IPS-18c (cell line): ENCODE results near the gene ANKRD44.

Source experiments
- H3K4me3 ChIP-seq: 2 replicates; pipeline ENCODE4 v1.7.0; 2013; ENCODE audit warnings: low read depth, mild to moderate bottlenecking, low read length, moderate library complexity; ENCODE audit not compliant: insufficient read depth
- H3K9me3 ChIP-seq: one replicate; pipeline ENCODE4 v1.6.1; 2013; ENCODE audit warnings: mild to moderate bottlenecking, low read length, moderate library complexity; ENCODE audit not compliant: control insufficient read depth, insufficient read depth

Gene ANKRD44

GRCh38 chr2:196977507-196977906 lies 333.1 kb downstream of the ANKRD44 start:
- Histone ChIP-seq H3K9me3 (peaks cover 2% of the 10 kb centered on the region), H3K4me3 (no peak overlapping the region)

GRCh38 chr2:196974970-196975369 lies 335.6 kb downstream of the ANKRD44 start:
- peaks cover 2% of the 10 kb centered on the region for H3K9me3 ChIP-seq
- H3K4me3 ChIP-seq = no peak overlapping the region

GRCh38 chr2:196971574-196972279 lies 338.9 kb downstream of the ANKRD44 start:
- H3K9me3 ChIP-seq = peaks cover 2% of the 10 kb centered on the region
- H3K4me3 ChIP-seq = no peak overlapping the region; the same call in 1 of the 2 replicates

GRCh38 chr2:196970099-196970498 lies 340.5 kb downstream of the ANKRD44 start:
- no peaks in the 10 kb centered on the region for H3K9me3 ChIP-seq
- H3K4me3 ChIP-seq = no peak overlapping the region

- H3K4me3 ChIP-seq = no peak overlapping the region
- H3K9me3 ChIP-seq = no peaks in the 10 kb centered on the region
Measured at GRCh38 chr2:196968516-196968915, 342.1 kb downstream of the ANKRD44 start.

- no peaks in the 10 kb centered on the region for H3K9me3 ChIP-seq
Measured at GRCh38 chr2:196967775-196968174, 342.8 kb downstream of the ANKRD44 start.

GRCh38 chr2:196967116-196967515 lies 343.5 kb downstream of the ANKRD44 start:
- H3K9me3 ChIP-seq = no peaks in the 10 kb centered on the region
- H3K4me3 ChIP-seq = no peak overlapping the region

More at GRCh38 chr2:196967775-196968174, 342.8 kb downstream of the ANKRD44 start:
- no peak overlapping the region for H3K4me3 ChIP-seq

- Histone ChIP-seq H3K4me3 (no peak overlapping the region), H3K9me3 (no peaks in the 10 kb centered on the region)
Measured at GRCh38 chr2:196966061-196966460, 344.5 kb downstream of the ANKRD44 start.

- Histone ChIP-seq H3K9me3 (no peaks in the 10 kb centered on the region), H3K4me3 (no peak overlapping the region)
Measured at GRCh38 chr2:196965651-196966050, 344.9 kb downstream of the ANKRD44 start.

- Histone ChIP-seq H3K9me3 (no peaks in the 10 kb centered on the region), H3K4me3 (no peak overlapping the region)
Measured at GRCh38 chr2:196963961-196964360, 346.6 kb downstream of the ANKRD44 start.

GRCh38 chr2:196963043-196963442 lies 347.5 kb downstream of the ANKRD44 start:
- H3K4me3 ChIP-seq = no peak overlapping the region

GRCh38 chr2:196962325-196962724 lies 348.3 kb downstream of the ANKRD44 start:
- H3K9me3 ChIP-seq = no peaks in the 10 kb centered on the region
- no peak overlapping the region for H3K4me3 ChIP-seq

More at GRCh38 chr2:196963043-196963442, 347.5 kb downstream of the ANKRD44 start:
- no peaks in the 10 kb centered on the region for H3K9me3 ChIP-seq

- Histone ChIP-seq H3K4me3 (no peak overlapping the region), H3K9me3 (no peaks in the 10 kb centered on the region)
Measured at GRCh38 chr2:196961889-196962288, 348.7 kb downstream of the ANKRD44 start.

- Histone ChIP-seq H3K9me3 (no peaks in the 10 kb centered on the region), H3K4me3 (no peak overlapping the region)
Measured at GRCh38 chr2:196959734-196960338, 350.7 kb downstream of the ANKRD44 start.

- Histone ChIP-seq H3K4me3 (no peak overlapping the region), H3K9me3 (no peaks in the 10 kb centered on the region)
Measured at GRCh38 chr2:196959281-196959680, 351.3 kb downstream of the ANKRD44 start.

GRCh38 chr2:196957881-196958525 lies 352.6 kb downstream of the ANKRD44 start:
- no peak overlapping the region for H3K4me3 ChIP-seq
- no peaks in the 10 kb centered on the region for H3K9me3 ChIP-seq

GRCh38 chr2:196957442-196957841 lies 353.1 kb downstream of the ANKRD44 start:
- Histone ChIP-seq H3K9me3 (no peaks in the 10 kb centered on the region), H3K4me3 (no peak overlapping the region)

- Histone ChIP-seq H3K9me3 (no peaks in the 10 kb centered on the region), H3K4me3 (no peak overlapping the region)
Measured at GRCh38 chr2:196956069-196956468, 354.5 kb downstream of the ANKRD44 start.
